IPS-18c (cell line): ENCODE results near the gene ETV3.

Source experiments
- H3K4me3 ChIP-seq: 2 replicates; pipeline ENCODE4 v1.7.0; 2013; ENCODE audit warnings: low read depth, mild to moderate bottlenecking, low read length, moderate library complexity; ENCODE audit not compliant: insufficient read depth
- H3K9me3 ChIP-seq: one replicate; pipeline ENCODE4 v1.6.1; 2013; ENCODE audit warnings: mild to moderate bottlenecking, low read length, moderate library complexity; ENCODE audit not compliant: control insufficient read depth, insufficient read depth

ETV3 gene

GRCh38 chr1:157132111-157132510 is 6.1 kb downstream of the ETV3 start:
- H3K9me3 ChIP-seq, result no peaks in the 10 kb centered on the region
- no peak overlapping the region for H3K4me3 ChIP-seq

- Histone ChIP-seq H3K9me3 (no peaks in the 10 kb centered on the region), H3K4me3 (no peak overlapping the region)
These were observed 6.9 kb downstream of the ETV3 start for GRCh38 chr1:157131281-157131680.

GRCh38 chr1:157124855-157125254 is 13.3 kb downstream of the ETV3 start:
- Histone ChIP-seq H3K4me3 (no peak overlapping the region), H3K9me3 (no peaks in the 10 kb centered on the region)

GRCh38 chr1:157119448-157119847 is 18.7 kb downstream of the ETV3 start:
- Histone ChIP-seq H3K9me3 (no peaks in the 10 kb centered on the region), H3K4me3 (no peak overlapping the region)

- H3K4me3 ChIP-seq, result no peak overlapping the region
- no peaks in the 10 kb centered on the region for H3K9me3 ChIP-seq
These were observed 19.2 kb downstream of the ETV3 start for GRCh38 chr1:157119008-157119407.

GRCh38 chr1:157117527-157118057 is 20.6 kb downstream of the ETV3 start:
- H3K4me3 ChIP-seq, result no peak overlapping the region
- no peaks in the 10 kb centered on the region for H3K9me3 ChIP-seq

GRCh38 chr1:157116737-157117103 is 21.5 kb downstream of the ETV3 start:
- Histone ChIP-seq H3K9me3 (no peaks in the 10 kb centered on the region), H3K4me3 (no peak overlapping the region)

- no peak overlapping the region for H3K4me3 ChIP-seq
- H3K9me3 ChIP-seq, result no peaks in the 10 kb centered on the region
These were observed 22.1 kb downstream of the ETV3 start for GRCh38 chr1:157115851-157116736.

GRCh38 chr1:157115429-157115838 is 22.8 kb downstream of the ETV3 start:
- H3K4me3 ChIP-seq, result no peak overlapping the region
- H3K9me3 ChIP-seq, result no peaks in the 10 kb centered on the region

GRCh38 chr1:157114183-157115121 is 23.7 kb downstream of the ETV3 start:
- Histone ChIP-seq H3K4me3 (no peak overlapping the region), H3K9me3 (no peaks in the 10 kb centered on the region)

GRCh38 chr1:157113631-157114030 is 24.6 kb downstream of the ETV3 start:
- no peaks in the 10 kb centered on the region for H3K9me3 ChIP-seq
- no peak overlapping the region for H3K4me3 ChIP-seq

- Histone ChIP-seq H3K9me3 (no peaks in the 10 kb centered on the region), H3K4me3 (no peak overlapping the region)
These were observed 25.1 kb downstream of the ETV3 start for GRCh38 chr1:157113106-157113505.

- Histone ChIP-seq H3K9me3 (no peaks in the 10 kb centered on the region), H3K4me3 (no peak overlapping the region)
These were observed 25.9 kb downstream of the ETV3 start for GRCh38 chr1:157112186-157112867.

GRCh38 chr1:157111396-157112165 is 26.6 kb downstream of the ETV3 start:
- H3K4me3 ChIP-seq, result no peak overlapping the region
- no peaks in the 10 kb centered on the region for H3K9me3 ChIP-seq

- Histone ChIP-seq H3K4me3 (no peak overlapping the region), H3K9me3 (no peaks in the 10 kb centered on the region)
These were observed 27.5 kb downstream of the ETV3 start for GRCh38 chr1:157110686-157111085.

GRCh38 chr1:157110003-157110402 is 28.2 kb downstream of the ETV3 start:
- Histone ChIP-seq H3K9me3 (no peaks in the 10 kb centered on the region), H3K4me3 (no peak overlapping the region)

- Histone ChIP-seq H3K9me3 (no peaks in the 10 kb centered on the region), H3K4me3 (no peak overlapping the region)
These were observed 29.7 kb downstream of the ETV3 start for GRCh38 chr1:157108448-157108847.
